OCI-LY7 (cell line): ENCODE results near the gene CDH22. TPM values are rescaled to one million over a fixed set of nuclear protein-coding genes. Genes with fewer than 3 reads are reported as not detected.

Experiments used
- BruUV-seq: library from RNA; stranded (reverse); fragments of 400-500 nt; replicated peaks from 2 replicates; lab custom pipeline; 2021; lab: Mats Ljungman, UMichigan
- CTCF ChIA-PET: fragments of 300-600 bp; sonication (Branson Sonifier 250); formaldehyde crosslinking; loops from one replicate; lab custom pipeline; 2022; ENCODE audit warnings: antibody characterized with exemption; ENCODE audit not compliant: unreplicated experiment; lab: Charles Lee
- POLR2A ChIA-PET: fragments of 300-600 bp; sonication (Branson Sonifier 250); formaldehyde crosslinking; loops from one replicate; lab custom pipeline; 2022; ENCODE audit warnings: antibody characterized with exemption; lab: Charles Lee
- DNase-seq: peaks from one replicate; pipeline ENCODE4 v3.0.0-alpha.2; 2015; ENCODE audit warnings: low spot score
- H2AFZ ChIP-seq: fragments of 200-600 bp; sonication (generic), shearing (Covaris generic); 2 replicates; pipeline ENCODE4 v1.6.1; 2014; ENCODE audit warnings: mild to moderate bottlenecking, antibody characterized with exemption, low read length, moderate library complexity
- H3K27ac ChIP-seq: fragments of 200-600 bp; sonication (generic); 2 replicates; pipeline ENCODE4 v1.5.1; 2014; ENCODE audit warnings: mixed run types, low read depth, mild to moderate bottlenecking, moderate library complexity, low read length, inconsistent platforms; ENCODE audit not compliant: poor library complexity, severe bottlenecking
- H3K36me3 ChIP-seq: fragments of 200-600 bp; sonication (generic); 2 replicates; pipeline ENCODE4 v1.6.1; 2014; ENCODE audit warnings: mild to moderate bottlenecking, antibody characterized with exemption, low read length, moderate library complexity, mixed read lengths; ENCODE audit not compliant: insufficient read depth
- H3K4me1 ChIP-seq: fragments of 200-600 bp; sonication (generic); 2 replicates; pipeline ENCODE4 v1.5.1; 2014; ENCODE audit warnings: mild to moderate bottlenecking, low read length; ENCODE audit not compliant: insufficient read depth, poor library complexity, severe bottlenecking
- H3K4me2 ChIP-seq: fragments of 200-600 bp; sonication (generic); 2 replicates; pipeline ENCODE4 v1.6.1; 2014; ENCODE audit warnings: mild to moderate bottlenecking, low read length
- H3K4me3 ChIP-seq: fragments of 200-600 bp; sonication (generic); 2 replicates; pipeline ENCODE4 v1.5.1; 2014; ENCODE audit warnings: mild to moderate bottlenecking, low read depth, low read length; ENCODE audit not compliant: poor library complexity, severe bottlenecking
- H3K79me2 ChIP-seq: fragments of 200-600 bp; sonication (generic); 2 replicates; pipeline ENCODE4 v1.6.1; 2016; ENCODE audit warnings: low read depth, mild to moderate bottlenecking, low read length, moderate library complexity, mixed read lengths; ENCODE audit not compliant: insufficient read depth
- H3K9me2 ChIP-seq: fragments of 200-600 bp; sonication (generic); 2 replicates; pipeline ENCODE4 v1.6.1; 2016; ENCODE audit warnings: mild to moderate bottlenecking, low read length, mixed read lengths; ENCODE audit not compliant: insufficient read depth
- H3K9me3 ChIP-seq: fragments of 200-600 bp; sonication (generic); 2 replicates; pipeline ENCODE4 v1.6.1; 2014; ENCODE audit warnings: mild to moderate bottlenecking, mixed run types, low read length, mixed read lengths
- H4K20me1 ChIP-seq: fragments of 200-600 bp; sonication (generic); 2 replicates; pipeline ENCODE4 v1.6.1; 2014; ENCODE audit warnings: mild to moderate bottlenecking, antibody characterized with exemption, low read length, moderate library complexity, mixed read lengths; ENCODE audit not compliant: insufficient read depth
- CTCF ChIP-seq: fragments of 200-600 bp; sonication (generic); conservative IDR thresholded peaks from 2 replicates; pipeline ENCODE4 v1.5.1; 2014; ENCODE audit warnings: mild to moderate bottlenecking, antibody characterized with exemption, low read length, moderate library complexity, mixed read lengths
- EZH2phosphoT487 ChIP-seq: fragments of 200-600 bp; sonication (generic); IDR thresholded peaks from 2 replicates; pipeline ENCODE4 v1.6.1; 2018; ENCODE audit warnings: low read depth, borderline replicate concordance, mild to moderate bottlenecking, mixed run types, antibody characterized with exemption, low read length, moderate library complexity, mixed read lengths
- intact Hi-C: fragments of 100-400 bp; cut with micrococcal nuclease; formaldehyde crosslinking; loops from one replicate; pipeline ENCODE4 v1.10.0; 2022; ENCODE audit not compliant: unreplicated experiment
- total RNA-seq, 2 experiments: library from RNA; depleted of rRNA in 1 of 2; stranded (reverse); fragments of >200 nt in 1 of 2; shearing (Covaris generic) in 1 of 2; gene quantifications; 2 replicates each; pipeline ENCODE4 v1.2.3, GENCODE V29; 2014 to 2022

CDH22 gene
- total RNA-seq, 2 experiments from 2014 or later = not detected

GRCh38 chr20:46275091-46275490 lies 33.2 kb downstream of the CDH22 start:
- intact Hi-C loops = no loop called here
- Histone ChIP-seq H2AFZ (no peak overlapping the region), H3K9me3 (no peaks in the 10 kb centered on the region), H3K36me3 (no peaks in the 10 kb centered on the region), H3K27ac (no peak overlapping the region), H3K9me2 (no peaks in the 10 kb centered on the region), H3K4me3 (no peak overlapping the region), H3K4me2 (no peak overlapping the region), H4K20me1 (no peaks in the 10 kb centered on the region), H3K4me1 (no peaks in the 10 kb centered on the region), H3K79me2 (no peaks in the 10 kb centered on the region)
- ChIA-PET CTCF (no interaction called here), POLR2A (interaction anchor here (0.6 kb wide), 1 partner anchor 307 kb away, joined by 6 read pairs; no protein-coding TSS in a partner anchor)
- DNase-seq = no peak
- TF ChIP-seq EZH2phosphoT487 (no peak), CTCF (no peak)
- no TSS peak for BruUV-seq

- ChIA-PET CTCF (no interaction called here), POLR2A (no interaction called here)
- no peak for DNase-seq
- Histone ChIP-seq H3K36me3 (no peaks in the 10 kb centered on the region), H3K4me3 (no peak overlapping the region), H3K9me2 (no peaks in the 10 kb centered on the region), H3K79me2 (no peaks in the 10 kb centered on the region), H2AFZ (no peak overlapping the region), H3K4me1 (no peaks in the 10 kb centered on the region), H3K4me2 (no peak overlapping the region), H3K27ac (no peak overlapping the region), H4K20me1 (no peaks in the 10 kb centered on the region), H3K9me3 (no peaks in the 10 kb centered on the region)
- TF ChIP-seq CTCF (no peak), EZH2phosphoT487 (no peak)
- BruUV-seq = no TSS peak
- intact Hi-C loops = no loop called here
Observed at GRCh38 chr20:46273717-46274116, 34.6 kb downstream of the CDH22 start.

GRCh38 chr20:46272389-46273047 lies 35.8 kb downstream of the CDH22 start:
- intact Hi-C loops = no loop called here
- no peaks in the 10 kb centered on the region for H3K36me3 ChIP-seq
- no peaks in the 10 kb centered on the region for H3K79me2 ChIP-seq
- no peak overlapping the region for H3K4me2 ChIP-seq
- no peaks in the 10 kb centered on the region for H4K20me1 ChIP-seq
- H3K9me3 ChIP-seq = no peaks in the 10 kb centered on the region
- no peak overlapping the region for H2AFZ ChIP-seq
- no peak for TF ChIP-seq EZH2phosphoT487
- no peak for TF ChIP-seq CTCF
- ChIA-PET POLR2A (interaction anchor here (0.7 kb wide), 1 partner anchor 38 kb away, joined by 3 read pairs; no protein-coding TSS in a partner anchor), CTCF (no interaction called here)
- no TSS peak for BruUV-seq
- DNase-seq = no peak
- H3K4me3 ChIP-seq = no peak overlapping the region
- H3K9me2 ChIP-seq = no peaks in the 10 kb centered on the region
- H3K27ac ChIP-seq = no peak overlapping the region
- H3K4me1 ChIP-seq = no peaks in the 10 kb centered on the region
